ENCODE data around the gene ZSCAN9. TPM values are rescaled to one million over a fixed set of nuclear protein-coding genes. Genes with fewer than 3 reads are reported as not detected.

ZSCAN9 gene
- total and polyA plus RNA-seq, 2 donors (not counting 3 experiments of a cell fraction or from before 2014, with no cell fraction given) = 11.7 to 18.0 TPM

DNA sequence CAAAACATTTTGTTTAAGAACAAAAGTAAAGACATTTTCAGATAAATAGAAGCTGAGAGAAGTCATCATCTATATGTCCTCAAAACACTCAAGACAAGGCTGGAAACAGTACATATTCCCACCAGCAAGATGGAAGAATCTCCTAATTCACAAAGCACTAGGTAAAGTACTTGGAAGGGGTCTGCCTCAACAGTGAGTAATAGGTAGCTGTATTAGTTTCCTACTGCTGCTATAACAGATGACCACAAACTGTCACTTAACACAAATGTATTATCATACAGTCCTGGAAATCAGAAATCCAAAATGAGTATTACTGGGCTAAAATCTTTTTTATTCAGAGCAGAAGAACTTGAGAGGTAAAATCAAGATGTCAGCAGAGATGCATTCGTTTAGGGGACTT is 42.8 kb upstream of the ZSCAN9 start:
- FAIRE-seq = no peak
- Histone ChIP-seq H3K79me2 (ENCODE audit: control insufficient read depth, insufficient read depth, low read length) (no peaks in the 10 kb centered on the region), H3K9me3 (replicated peaks; ENCODE audit: control insufficient read depth, insufficient read depth, low read length) (no peaks in the 10 kb centered on the region), H3K27me3 (ENCODE audit: control insufficient read depth in 2 of 2, insufficient read depth in 2 of 2, low read length in 2 of 2) (no peaks in the 10 kb centered on the region), H3K9ac (replicated peaks; ENCODE audit: extremely low read depth, insufficient read depth, low read length) (no peak overlapping the region), H4K20me1 (replicated peaks; ENCODE audit: control insufficient read depth, extremely low read depth, insufficient read depth, low read length) (no peaks in the 10 kb centered on the region), H3K4me1 (ENCODE audit: control insufficient read depth, extremely low read depth, insufficient read depth, low read length) (no peaks in the 10 kb centered on the region), H2AFZ (ENCODE audit: low read depth, low read length) (no peak overlapping the region), H3K4me2 (ENCODE audit: insufficient read depth, low read length) (no peak overlapping the region), H3K36me3 (ENCODE audit: control insufficient read depth in 2 of 2, extremely low read depth in 1 of 2, insufficient read depth in 2 of 2, low read length in 2 of 2) (no peaks in the 10 kb centered on the region), H3K27ac (ENCODE audit: insufficient read depth, low read depth, low read length) (no peak overlapping the region), H3K4me3 (replicated peaks in 1 of 3; ENCODE audit: insufficient read depth in 1 of 3, low read depth in 1 of 3, low read length in 3 of 3) (no peak overlapping the region), H3K9me1 (replicated peaks; ENCODE audit: control insufficient read depth, extremely low read depth, insufficient read depth, low read length) (no peaks in the 10 kb centered on the region)
- CTCF ChIA-PET = no interaction called here
- TF ChIP-seq POLR2AphosphoS5 (IDR thresholded peaks at IDR 0.05; ENCODE audit: insufficient read depth, low read depth, low read length) = no peak
- TF ChIP-seq MYC (IDR thresholded peaks at IDR 0.05; ENCODE audit: low read depth, low read length) = no peak
- no peak for TF ChIP-seq FOS (IDR thresholded peaks at IDR 0.05; ENCODE audit: borderline replicate concordance, insufficient read depth, low read length)
- TF ChIP-seq POLR2A (IDR thresholded peaks at IDR 0.05; ENCODE audit: low read depth, low read length) = no peak
- TF ChIP-seq, protein P1, sequence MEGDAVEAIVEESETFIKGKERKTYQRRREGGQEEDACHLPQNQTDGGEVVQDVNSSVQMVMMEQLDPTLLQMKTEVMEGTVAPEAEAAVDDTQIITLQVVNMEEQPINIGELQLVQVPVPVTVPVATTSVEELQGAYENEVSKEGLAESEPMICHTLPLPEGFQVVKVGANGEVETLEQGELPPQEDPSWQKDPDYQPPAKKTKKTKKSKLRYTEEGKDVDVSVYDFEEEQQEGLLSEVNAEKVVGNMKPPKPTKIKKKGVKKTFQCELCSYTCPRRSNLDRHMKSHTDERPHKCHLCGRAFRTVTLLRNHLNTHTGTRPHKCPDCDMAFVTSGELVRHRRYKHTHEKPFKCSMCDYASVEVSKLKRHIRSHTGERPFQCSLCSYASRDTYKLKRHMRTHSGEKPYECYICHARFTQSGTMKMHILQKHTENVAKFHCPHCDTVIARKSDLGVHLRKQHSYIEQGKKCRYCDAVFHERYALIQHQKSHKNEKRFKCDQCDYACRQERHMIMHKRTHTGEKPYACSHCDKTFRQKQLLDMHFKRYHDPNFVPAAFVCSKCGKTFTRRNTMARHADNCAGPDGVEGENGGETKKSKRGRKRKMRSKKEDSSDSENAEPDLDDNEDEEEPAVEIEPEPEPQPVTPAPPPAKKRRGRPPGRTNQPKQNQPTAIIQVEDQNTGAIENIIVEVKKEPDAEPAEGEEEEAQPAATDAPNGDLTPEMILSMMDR (IDR thresholded peaks at IDR 0.05; ENCODE audit: extremely low read depth in 1 of 2, insufficient read depth in 1 of 2, low read depth in 1 of 2, low read length in 2 of 2) = no peak
- TF ChIP-seq EZH2 (IDR thresholded peaks at IDR 0.05; ENCODE audit: borderline replicate concordance, low read depth, low read length, severe bottlenecking) = no peak
- BruUV-seq (replicated peaks) = no TSS peak
- POLR2A ChIA-PET = no interaction called here
- intact Hi-C loops (cut with micrococcal nuclease) = no loop called here
- DNase-seq (ENCODE audit: low read depth, low spot score) = no peak
- dilution Hi-C loops (cut with MboI; ENCODE audit: extremely low pct_ligation_motif_present, low sequenced_read_pairs) = no loop called here
